RKO (cell line): ENCODE measurements around the gene NFXL1.

ENCODE experiments used
- DNase-seq: peaks from one replicate; pipeline ENCODE4 v3.0.0-alpha.2; 2016; ENCODE audit warnings: low spot score

Gene NFXL1

DNA sequence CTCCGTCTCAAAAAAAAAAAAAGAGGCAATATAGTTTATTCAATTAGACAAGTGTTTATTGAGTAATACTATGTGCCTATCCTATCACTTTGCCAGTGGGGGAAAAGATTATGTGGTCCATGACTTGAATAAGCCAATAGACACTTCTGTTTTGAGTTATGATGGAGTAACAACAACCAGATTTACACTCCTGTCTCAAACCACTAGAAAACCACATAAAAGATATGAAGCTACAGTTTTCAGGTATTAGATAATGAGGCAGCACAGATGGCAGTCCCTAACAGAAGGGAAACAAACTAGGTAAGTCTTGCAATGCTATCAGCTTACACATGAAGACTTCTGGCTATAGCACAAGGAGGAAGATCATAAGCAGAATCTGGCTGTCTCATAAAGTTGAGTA lies 22.5 kb downstream of the NFXL1 start:
- DNase-seq = no peak

DNA sequence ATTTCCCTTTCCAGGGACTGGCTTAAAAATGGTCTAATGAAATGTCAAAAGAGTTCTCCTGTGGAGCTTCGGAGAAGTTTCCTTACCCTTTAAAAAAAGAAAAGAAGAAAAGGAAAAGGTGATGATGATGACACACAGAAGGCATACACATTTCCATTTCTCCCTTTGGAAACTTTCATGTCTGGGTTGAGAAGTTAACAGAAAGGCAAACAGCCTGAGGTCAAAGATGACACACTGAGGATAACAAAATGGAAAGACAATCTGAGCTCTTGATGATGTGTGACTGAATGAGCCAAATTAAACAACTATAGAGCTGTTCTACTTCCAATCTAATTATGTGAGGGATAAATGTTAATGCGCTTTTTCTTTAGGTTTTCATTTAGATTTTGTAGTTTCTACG lies 32.2 kb downstream of the NFXL1 start:
- DNase-seq = no peak

DNA sequence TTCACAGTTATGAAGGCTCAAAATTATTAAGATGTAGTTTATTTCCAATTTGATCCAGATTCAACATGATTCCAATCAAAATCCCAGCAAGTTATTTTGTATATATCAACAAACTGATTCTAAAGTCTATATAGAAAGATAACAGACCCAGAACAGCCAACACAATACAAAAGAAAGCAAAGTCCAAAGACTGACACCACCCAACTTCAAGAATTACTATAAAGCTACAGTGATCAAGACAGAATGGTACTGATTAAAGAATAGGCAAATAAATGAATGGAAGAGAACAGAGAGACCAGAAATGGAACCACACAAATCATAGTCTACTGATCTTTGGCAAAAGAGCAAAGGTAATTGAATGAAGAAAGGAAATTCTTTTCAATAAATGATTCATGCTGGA lies 34.9 kb downstream of the NFXL1 start:
- DNase-seq = no peak

DNA sequence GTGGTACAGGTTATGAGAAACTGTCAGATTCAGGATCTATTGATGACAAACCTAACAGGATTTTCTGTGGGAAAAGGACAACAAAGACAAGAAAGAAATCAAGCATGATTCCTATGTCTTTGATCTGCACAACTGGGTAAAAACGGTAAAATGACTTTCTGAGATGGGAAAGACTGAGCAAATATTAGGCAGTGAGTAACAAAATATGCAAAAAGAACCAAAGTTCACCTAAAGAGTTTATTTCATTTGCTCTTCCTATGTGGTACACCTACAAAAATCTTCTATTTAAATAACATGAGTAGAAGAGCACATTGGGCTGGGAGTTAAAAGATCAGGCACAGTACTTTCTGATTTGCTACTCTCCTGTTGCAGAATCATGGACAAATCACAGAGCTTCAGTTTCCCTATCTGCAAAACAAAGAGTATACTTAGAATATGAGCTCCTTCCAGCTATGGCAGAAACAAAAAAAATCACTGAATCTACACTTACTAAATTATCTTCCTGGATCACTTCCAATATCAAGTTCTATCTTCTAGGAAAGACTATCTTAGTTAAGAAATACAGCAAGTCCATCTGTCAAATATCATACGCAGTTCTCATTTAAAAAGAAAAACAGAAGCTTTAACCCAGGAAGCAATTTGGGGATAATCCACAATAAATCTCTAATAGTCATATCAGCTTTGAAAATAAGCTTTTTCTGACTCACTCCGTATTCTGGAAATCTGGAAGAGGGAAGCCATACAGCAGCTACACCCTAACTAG lies 37.4 kb downstream of the NFXL1 start:
- no peak for DNase-seq

DNA sequence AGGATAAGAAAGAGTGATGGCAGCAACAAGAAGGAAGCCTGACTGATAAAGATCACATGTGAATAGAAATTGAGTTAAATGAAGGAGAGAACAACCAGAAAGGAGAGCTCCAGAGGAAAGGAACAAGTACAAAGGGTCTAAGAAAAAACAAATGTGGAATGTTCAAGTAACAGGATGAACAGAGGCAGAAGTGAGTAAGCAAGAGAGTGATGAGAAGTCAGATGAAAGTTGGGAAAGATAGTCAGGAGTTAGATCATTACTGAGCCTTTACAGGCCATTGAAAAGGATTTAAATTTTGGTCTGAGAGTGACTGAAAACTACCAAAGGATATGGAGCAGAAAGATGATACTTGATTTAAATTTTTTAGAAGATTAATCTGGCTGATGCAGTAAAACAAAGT lies 38.1 kb downstream of the NFXL1 start:
- DNase-seq = no peak

DNA sequence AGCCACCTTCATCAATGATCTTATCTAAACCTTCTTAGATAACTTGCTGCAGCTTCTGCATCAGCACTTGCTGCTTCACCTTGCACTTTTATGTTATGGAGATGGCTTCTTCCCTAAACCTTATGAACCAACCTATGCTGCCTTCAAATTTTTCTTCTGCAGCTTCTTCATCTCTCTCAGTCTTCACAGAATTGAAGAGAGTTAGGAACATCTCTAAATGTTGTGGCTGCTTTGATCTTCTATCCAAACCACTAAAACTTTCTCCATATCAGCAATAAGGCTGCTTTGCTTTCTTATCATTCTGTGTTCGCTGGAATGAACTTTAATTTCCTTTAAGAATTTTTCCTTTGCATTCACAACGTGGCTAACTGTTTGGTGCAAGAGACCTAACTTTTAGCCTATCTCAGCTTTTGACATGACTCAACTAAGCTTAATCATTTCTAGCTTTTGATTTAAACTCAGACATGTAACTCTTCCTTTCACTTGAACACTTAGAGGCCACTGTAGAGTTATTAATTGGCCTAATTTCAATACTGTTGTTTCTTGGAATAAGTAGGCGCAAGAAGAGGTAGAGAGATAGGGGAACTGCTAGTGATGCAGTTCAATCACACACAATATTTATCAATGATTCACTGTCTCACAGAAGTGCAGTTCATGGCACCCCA lies 40.4 kb downstream of the NFXL1 start:
- no peak for DNase-seq

DNA sequence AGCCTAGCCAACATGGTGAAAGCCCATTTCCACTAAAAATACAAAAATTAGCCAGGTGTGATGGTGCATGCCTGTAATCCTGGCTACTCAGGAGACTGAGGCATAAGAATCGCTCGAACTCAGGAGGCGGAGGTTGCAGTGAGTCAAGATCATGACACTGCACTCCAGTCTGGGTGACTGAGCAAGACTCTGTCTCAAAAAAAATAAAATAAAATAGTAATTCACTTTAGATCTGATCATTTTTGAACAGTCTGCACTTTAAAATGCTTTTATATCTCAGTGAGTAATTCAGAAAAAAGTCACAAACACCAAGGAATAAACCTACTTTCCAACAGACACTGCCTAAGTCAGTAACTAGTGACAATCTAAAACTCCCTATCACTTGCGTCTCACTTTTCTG lies 50.9 kb downstream of the NFXL1 start:
- DNase-seq = no peak

DNA sequence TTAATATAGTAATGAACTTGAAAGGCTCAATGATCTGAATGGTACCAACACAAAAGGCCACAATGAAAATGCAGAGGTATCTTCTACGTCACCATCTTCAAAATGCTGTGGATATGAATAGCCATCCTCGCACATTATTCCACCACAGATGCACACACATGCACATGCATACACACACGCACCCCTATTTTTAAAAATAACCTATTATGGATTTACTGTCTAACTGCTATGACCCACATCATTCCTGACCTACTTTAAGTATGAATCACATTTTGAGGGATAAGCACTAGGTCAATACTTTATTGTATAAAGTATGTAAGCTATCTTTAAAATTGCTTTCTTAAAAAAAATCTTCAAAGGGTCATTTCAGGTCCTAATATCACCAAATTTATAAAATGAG lies 52.1 kb downstream of the NFXL1 start:
- no peak for DNase-seq

DNA sequence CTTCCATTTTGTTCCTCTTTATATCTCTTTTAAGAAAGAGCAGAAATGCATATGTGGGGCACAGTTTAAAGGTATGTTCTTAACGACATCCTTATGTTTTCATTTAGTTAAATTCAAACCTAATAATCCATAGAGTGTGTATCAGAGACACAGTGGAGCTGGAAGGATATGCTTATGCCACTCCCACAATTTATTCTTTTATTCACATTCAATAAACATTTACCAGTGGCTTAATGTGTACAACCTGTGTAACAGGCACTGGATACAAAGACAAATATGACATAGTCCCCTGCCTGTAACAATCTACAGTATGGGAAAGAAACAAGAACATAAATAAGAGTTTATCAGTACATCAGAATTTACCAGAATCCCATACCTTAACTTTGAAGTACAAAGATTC lies 54.1 kb downstream of the NFXL1 start:
- no peak for DNase-seq

DNA sequence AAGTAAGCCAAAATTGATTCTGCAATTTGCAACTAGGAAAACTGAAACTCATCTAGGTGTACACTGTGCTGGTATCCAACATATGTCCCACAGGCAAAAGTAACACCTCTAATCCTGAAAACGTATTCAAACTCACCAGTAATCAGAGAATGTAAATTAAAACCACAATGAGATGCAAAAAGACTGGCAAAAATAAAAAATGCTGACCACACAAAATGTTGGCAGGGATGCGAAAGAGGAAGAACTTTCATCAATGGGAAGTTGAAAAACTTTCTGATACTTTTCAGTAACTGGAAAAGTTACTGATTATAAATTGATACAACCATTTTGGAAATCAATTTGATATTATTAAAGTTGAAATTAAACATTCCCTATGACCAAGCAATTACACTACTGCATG lies 56.4 kb downstream of the NFXL1 start:
- DNase-seq = no peak

DNA sequence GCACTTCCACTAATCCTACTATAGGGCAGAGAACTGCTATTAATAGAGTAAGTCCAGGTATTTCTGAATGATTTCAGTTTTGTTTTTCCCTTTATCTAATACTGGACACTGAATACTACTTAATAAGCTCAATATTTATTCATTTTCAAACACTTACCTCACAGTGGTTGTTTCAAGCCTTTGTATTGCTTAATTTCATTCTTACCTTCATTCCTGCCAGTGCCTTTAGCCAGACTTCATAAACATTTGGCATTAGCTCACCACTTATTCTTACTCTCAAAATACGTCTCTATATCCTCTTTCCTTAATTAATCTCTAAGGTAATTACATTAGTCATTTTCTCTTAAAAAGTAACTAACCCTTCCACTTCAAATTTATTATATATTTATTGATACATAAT lies 57.7 kb downstream of the NFXL1 start:
- no peak for DNase-seq

DNA sequence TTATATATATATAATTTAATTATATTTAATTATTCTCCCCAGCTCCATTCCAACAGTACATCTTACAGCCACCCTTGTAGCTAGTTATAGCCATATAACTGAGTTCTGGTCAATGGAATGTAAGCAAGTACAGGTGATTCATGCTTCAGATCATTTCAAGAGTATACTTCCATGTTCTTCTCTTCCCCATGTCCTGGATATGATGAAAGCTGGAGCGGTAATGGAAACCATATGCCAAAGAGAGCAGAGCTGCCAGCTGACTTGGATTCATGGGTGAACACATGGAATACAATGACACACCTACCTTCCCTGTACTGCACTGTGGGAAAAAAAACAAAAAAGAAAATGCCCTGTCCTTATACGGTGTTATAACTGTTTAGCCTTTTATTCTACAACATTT lies 59.0 kb downstream of the NFXL1 start:
- DNase-seq = no peak

DNA sequence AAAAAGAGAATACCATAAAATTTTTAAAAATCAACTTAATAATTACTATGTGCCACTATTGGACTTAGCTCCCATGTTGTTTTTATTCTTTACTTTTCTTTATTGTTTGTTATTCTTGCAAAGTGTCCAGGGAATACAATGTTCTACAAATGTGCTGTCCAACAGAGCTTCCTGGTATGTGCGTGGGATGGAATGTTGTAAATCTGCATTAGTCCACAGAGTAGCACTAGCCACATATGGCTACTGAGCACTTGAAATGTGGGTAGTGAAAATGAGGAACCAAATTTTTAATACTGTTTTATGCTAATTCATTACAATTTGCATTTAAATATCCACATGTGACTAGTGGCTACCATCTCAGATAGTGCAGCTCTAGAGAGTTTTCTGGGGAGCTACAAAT lies 62.2 kb downstream of the NFXL1 start:
- DNase-seq = no peak

DNA sequence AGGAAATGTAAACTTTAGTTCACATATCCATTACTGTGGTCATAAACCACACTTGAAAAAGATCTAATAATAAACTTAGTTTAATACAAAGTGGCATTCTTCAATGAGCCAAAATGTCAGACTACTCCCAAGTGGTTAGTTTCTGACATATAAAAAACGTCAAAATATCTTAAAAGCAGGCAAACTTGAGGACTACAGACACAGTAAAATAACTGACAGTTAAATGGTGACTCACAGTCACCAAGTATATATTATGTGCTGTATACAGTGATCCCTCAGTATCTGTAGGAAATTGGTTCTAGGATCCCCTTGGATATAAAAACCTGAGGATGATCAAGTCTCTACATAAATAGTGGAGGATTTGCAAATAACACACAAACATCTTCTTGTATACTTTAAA lies 64.9 kb downstream of the NFXL1 start:
- DNase-seq = no peak

DNA sequence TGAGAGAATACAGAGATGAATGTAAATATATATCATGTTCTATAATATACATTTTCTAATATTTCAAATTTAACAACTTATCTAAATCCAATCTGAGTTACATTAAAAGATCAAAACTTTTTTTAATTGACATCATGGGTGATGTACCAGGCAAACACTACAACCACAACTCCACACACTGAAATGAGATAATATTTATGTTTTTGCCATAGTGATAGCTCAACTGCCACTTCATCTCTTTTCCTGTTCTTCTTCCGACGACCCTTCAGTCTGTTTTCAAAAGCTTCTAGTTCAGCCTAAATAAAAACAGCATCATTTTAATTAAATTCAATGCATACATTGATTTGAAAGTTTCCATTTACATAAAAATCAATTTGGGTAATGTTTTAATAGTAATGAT lies 66.3 kb downstream of the NFXL1 start:
- DNase-seq = no peak

DNA sequence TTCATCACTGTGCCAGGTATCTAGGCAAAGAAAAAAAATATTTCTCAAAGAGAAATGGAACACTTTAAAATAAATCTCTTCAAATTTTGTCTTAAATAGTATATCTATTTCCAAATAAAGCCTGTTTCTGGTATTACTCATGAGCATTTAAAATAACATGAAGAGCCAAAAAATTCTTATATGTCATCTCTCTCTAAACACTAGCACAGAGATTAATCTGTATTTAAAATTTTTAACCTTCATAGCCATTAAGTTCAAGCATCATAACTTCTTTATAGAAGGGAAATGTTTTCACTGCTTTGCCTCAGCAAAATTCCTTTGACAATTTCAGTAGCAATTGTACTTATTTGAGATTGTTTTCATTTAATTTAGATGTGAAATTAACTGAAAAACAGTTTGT lies 71.4 kb downstream of the NFXL1 start:
- DNase-seq = no peak

DNA sequence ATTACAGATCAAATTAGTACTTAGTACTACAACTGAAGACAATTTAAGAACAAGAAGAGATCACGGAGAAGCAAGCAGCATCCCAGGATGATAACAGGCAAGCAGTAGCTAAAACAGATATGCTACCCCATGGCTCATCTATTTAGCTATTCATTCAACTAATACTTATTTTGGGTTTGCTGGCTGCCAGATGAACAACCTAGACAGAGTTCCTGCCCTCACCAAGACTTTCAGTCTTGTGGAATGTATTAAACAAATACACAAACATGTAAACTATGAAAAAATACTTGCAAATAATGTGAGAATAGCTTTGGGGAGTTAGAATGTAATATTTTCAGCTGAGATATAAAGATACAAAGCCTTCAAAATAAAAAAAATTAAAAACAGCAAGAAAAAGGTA lies 74.1 kb downstream of the NFXL1 start:
- no peak for DNase-seq

DNA sequence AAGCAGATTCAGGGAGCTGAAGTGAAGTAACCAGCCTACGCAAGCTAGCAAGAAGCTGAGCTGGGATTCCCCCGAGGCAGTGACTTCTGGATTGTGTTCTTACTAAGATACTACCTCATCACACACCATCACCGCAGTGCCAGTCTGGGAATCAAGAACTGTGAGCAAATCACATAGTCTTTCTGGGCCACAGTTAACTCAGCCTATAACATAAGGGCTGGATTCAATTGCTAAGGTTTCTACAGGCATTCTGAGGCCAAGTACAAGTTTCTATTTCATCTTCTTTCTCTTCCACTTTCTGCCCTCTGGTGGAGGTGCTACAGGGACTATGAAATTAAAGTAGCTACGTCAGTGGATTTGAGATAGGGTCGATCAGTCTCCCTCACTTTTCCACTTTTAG lies 75.1 kb downstream of the NFXL1 start:
- DNase-seq = peak; percentile 11

DNA sequence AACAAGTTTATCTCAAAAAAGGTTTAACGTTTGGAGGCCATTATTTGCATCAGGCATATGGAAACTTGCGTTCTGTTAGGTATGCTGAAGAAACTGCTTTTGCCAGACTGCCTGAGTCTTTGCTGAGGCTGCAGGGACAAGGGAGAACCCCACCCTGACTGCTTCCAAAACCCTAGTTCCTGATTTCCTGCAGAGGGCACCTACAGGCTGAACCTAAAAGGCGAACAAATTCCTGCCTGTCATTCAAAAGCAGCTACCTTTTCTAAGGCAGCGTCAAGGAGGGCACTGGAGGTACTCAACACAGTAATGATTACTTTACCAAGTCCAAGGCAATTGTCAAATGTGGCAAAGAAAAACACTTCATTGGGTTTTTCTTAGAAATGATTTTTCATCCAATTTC lies 75.9 kb downstream of the NFXL1 start:
- DNase-seq = peak; percentile 2

DNA sequence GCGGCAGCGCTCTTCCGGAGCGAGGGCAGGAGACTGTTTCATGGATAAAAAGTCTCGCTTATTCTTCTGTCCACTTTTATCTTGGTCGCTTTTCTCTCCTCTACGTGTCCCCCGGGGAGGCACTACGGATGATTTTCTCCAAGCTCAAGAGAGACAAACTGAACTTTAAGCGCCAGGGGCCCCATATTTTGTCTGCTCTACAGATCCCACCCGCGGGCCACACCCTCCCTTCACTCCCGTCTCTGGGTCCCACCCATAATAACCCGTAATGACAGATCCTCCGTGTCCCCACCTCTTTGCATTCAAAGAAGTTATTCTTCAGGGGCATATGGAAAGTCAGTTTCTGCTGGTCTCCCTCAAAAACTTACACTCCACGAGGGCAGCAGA lies 76.5 kb downstream of the NFXL1 start, which contains the start of gene CORIN:
Gene CORIN, minus strand, starts transcription at position 160 of the 387 bp plus-strand sequence. Its CDS starts 118 bp downstream, at position 42.
- DNase-seq = no peak

DNA sequence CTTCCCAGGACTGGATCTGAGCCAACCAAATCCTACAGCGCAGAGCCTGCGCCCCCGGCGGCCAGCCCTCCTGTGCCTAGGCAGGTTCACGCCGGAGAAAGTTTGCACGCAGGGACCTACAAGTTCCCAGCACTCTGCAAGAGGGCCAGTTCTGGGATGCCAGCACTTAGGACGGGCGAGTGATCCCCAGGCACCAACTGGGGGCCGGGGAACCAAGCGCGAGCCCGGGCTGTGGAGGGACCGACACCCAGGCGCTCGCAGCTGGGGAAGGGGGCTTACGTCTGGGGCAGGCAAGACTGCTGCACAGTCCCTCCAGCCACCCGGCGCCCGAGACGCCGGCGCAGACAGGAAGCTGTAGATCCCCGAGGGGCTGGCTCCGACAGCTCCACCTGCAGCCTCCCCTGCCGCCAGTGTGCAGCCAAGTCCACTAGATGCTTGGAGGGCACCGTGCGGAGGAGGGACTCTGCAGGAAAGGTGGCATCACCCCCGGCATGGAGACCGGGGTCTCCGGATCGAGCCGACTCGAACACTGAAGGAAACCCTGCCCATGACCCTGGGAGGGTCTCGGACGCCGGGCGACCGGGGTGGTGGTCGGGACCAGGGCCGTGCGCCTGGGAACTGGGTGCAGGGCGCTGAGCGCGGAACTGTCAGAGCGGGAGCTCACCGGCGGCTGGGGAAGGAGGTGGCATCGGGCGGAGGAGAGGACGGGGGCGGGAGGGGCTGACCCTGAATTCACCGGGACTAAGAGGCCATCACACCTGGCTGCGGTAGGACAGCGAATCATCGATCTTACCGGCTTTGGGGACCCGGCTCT lies 77.1 kb downstream of the NFXL1 start:
- peak; percentile 1 for DNase-seq

DNA sequence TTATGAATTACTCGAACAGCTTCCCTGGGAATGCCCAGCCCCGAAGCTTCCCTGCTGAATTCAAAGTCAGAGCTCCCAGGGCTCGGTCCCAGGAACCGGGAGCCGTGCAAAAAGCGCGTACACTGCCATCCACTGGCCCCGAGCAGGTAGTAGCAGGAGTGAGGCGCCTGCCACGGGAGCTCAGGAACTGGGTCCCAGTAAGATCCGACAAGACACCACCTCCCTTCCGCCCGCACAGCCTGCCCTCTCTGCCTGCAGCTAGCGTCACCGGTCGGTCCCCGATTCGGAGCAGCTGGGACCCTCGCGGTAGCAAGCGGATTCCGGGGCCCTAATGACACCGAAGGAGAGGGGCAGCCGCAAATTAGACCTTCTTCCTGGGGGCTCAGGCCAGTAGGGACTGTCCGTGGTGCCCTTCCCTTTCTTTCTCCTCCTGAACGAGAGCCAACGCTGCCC lies 77.7 kb downstream of the NFXL1 start:
- peak; percentile 81 for DNase-seq

DNA sequence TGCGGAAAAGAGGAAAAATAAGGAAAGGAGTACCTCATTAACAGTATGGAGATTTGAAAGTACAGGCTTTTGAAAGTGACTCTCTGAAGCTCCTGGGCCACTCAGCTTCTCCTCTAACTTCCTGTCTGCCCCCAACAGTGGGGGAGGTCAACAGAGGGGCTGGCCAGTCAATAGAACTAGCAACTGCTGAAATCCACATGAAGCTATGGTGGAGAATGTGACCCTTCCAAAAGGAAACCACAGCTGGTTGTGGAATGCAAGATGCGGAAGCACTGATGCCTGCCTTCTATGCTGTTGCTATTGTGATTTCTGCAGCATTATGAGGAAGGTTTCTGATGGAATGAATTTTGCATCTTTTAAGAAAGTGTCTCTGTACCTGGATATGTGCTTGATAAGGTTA lies 78.9 kb downstream of the NFXL1 start:
- DNase-seq = no peak
